Spleen (tissue), 11 donors: ENCODE results near the gene PCNX1. TPM values are rescaled to one million over a fixed set of nuclear protein-coding genes. Genes with fewer than 3 reads are reported as not detected.
"Not testable (repeated sequence)": the region's sequence is repeated elsewhere in the genome, so short reads cannot be mapped to it uniquely, and the experiment has no call there.

Source experiments
- DNase-seq: peaks from one replicate; pipeline ENCODE4 v3.0.0-alpha.2; 2020
- H3K27ac ChIP-seq, 8 donors: fragments of 200-600 bp; sonication (generic) in 7 of 8; 1 replicate in 4 of 8; 2 replicates in 4 of 8; pipeline versions ENCODE4 v1.5.0 to v1.8.0; 2016 to 2021; ENCODE audit warnings: inconsistent platforms in 4 of 8, mild to moderate bottlenecking in 4 of 8, moderate library complexity in 1 of 8
- H3K27me3 ChIP-seq, 7 donors: fragments of 200-600 bp; sonication (generic) in 6 of 7; replicated peaks in 1 of 7; 1 replicate in 4 of 7; 2 replicates in 3 of 7; pipeline versions ENCODE4 v1.5.0 to v1.8.0; 2016 to 2021; ENCODE audit warnings: inconsistent platforms in 3 of 7, mild to moderate bottlenecking in 1 of 7
- H3K36me3 ChIP-seq, 6 donors: fragments of 200-600 bp; sonication (generic) in 5 of 6; 1 replicate in 4 of 6; 2 replicates in 2 of 6; pipeline versions ENCODE4 v1.5.0 to v1.8.0; 2016 to 2021; ENCODE audit warnings: inconsistent platforms in 2 of 6
- H3K4me1 ChIP-seq, 6 donors: fragments of 200-600 bp; sonication (generic) in 5 of 6; 1 replicate in 3 of 6; 2 replicates in 3 of 6; pipeline versions ENCODE4 v1.5.0 to v1.8.0; 2016 to 2021; ENCODE audit warnings: inconsistent platforms in 3 of 6
- H3K4me3 ChIP-seq, 8 donors: fragments of 200-600 bp; sonication (generic) in 7 of 8; 1 replicate in 4 of 8; 2 replicates in 4 of 8; pipeline versions ENCODE4 v1.5.0 to v1.8.0; 2016 to 2021; ENCODE audit warnings: inconsistent platforms in 4 of 8, mild to moderate bottlenecking in 4 of 8, moderate library complexity in 2 of 8
- H3K9me3 ChIP-seq, 8 donors: fragments of 200-600 bp; sonication (generic) in 7 of 8; 1 replicate in 4 of 8; 2 replicates in 4 of 8; pipeline versions ENCODE4 v1.5.0 to v1.8.0; 2016 to 2021; ENCODE audit warnings: inconsistent platforms in 4 of 8
- POLR2A ChIP-seq, 3 donors: fragments of 450-650 bp; IDR thresholded peaks; one replicate each; pipeline ENCODE4 v1.5.1; 2017; ENCODE audit warnings: antibody characterized with exemption in 3 of 3, mild to moderate bottlenecking in 1 of 3
- POLR2AphosphoS5 ChIP-seq, 3 donors: sonication (generic); formaldehyde crosslinking; IDR thresholded peaks; one replicate each; pipeline ENCODE4 v1.5.1; 2017; ENCODE audit warnings: antibody characterized with exemption in 3 of 3
- WGBS, 5 donors: extraction: QIAGEN DNeasy Blood & Tissue Kit in 3 of 5; methylation state at CpG; one replicate each; pipeline versions ENCODE4 v1.1.5 to v1.1.7; 2013 to 2018; 5-methylcytosine and 5-hydroxymethylcytosine counted together
- intact Hi-C: fragments of 100-400 bp; cut with DNase I; formaldehyde crosslinking; loops from one replicate; pipeline ENCODE4 v1.15.0; 2023; ENCODE audit warnings: low total_unique reads
- polyA plus RNA-seq, 3 donors: library from polyadenylated mRNA; stranded (reverse); fragments of 200-250 nt; gene quantifications; one replicate each; pipeline ENCODE4 v1.2.1, GENCODE V29; 2013
- total RNA-seq, 7 donors: library from RNA; depleted of rRNA in 3 of 7; stranded (reverse); fragments of >200 nt in 3 of 7; fragmentation: NEBNext Ultra II Directional in 4 of 7; extraction: Animal tissue kit (Norgen Biotek cat#: 25700) in 4 of 7; gene quantifications; one replicate each; pipeline versions ENCODE4 v1.1.0 to v1.2.1, GENCODE V29; 2016 to 2021
- TF ChIP-seq, protein P1 (sequence below), 11 experiments: fragments of 200-600 bp in 7 of 11; fragments of 450-650 bp in 4 of 11; sonication (generic) in 4 of 11; IDR thresholded peaks in 8 of 11; conservative IDR thresholded peaks in 3 of 11; 1 replicate in 7 of 11; 2 replicates in 4 of 11; pipeline versions ENCODE4 v1.4.0 to v1.8.0; 2016 to 2021; ENCODE audit warnings: antibody characterized with exemption in 11 of 11, inconsistent platforms in 4 of 11, mild to moderate bottlenecking in 1 of 11
- donor health status: healthy with polysubstance abuse.
- donor health status: DM: no; HTN: no; CAD: no; lungs with moderate emphysema.
- donor health status: DM: no; HTN: no; CAD: no.
- donor health status: Bipolar disorder and iron deficiency.
- donor health status: healthy.
- donor health status: DM: no; HTN: no; CAD: no.
- donor health status: DM: yes; HTN: yes; CAD: no.

Gene PCNX1
- total and polyA plus RNA-seq, 10 donors: 4.0 to 149 (median 100) TPM

DNA sequence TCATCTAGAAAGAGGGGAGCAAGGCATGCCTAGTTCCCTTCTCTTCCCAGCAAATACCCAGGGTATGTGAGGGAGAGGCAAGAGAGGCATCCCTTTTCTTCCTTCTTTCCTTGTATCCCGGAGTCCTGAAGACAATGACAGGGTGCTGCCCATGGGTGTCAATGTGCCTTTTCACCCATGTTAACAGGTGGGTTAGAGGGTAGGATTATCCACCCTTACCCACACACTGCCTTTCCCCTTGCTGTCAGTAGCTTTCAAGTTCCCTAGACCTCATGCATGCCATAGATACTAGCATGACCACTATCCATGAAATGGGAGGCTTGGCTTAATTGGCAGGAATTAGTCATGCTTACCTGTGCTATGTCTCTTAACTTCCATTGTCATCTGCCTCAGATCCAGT is 36.3 kb upstream of the PCNX1 start:
- TF ChIP-seq POLR2A (IDR thresholded peaks at IDR 0.05): no peak
- TF ChIP-seq, protein P1, sequence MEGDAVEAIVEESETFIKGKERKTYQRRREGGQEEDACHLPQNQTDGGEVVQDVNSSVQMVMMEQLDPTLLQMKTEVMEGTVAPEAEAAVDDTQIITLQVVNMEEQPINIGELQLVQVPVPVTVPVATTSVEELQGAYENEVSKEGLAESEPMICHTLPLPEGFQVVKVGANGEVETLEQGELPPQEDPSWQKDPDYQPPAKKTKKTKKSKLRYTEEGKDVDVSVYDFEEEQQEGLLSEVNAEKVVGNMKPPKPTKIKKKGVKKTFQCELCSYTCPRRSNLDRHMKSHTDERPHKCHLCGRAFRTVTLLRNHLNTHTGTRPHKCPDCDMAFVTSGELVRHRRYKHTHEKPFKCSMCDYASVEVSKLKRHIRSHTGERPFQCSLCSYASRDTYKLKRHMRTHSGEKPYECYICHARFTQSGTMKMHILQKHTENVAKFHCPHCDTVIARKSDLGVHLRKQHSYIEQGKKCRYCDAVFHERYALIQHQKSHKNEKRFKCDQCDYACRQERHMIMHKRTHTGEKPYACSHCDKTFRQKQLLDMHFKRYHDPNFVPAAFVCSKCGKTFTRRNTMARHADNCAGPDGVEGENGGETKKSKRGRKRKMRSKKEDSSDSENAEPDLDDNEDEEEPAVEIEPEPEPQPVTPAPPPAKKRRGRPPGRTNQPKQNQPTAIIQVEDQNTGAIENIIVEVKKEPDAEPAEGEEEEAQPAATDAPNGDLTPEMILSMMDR (IDR thresholded peaks at IDR 0.05 in 8 of 11, conservative IDR thresholded peaks at IDR 0.05 in 3 of 11): no peak
- TF ChIP-seq POLR2AphosphoS5 (IDR thresholded peaks at IDR 0.05): no peak
- intact Hi-C loops: no loop called here
- Histone ChIP-seq H3K4me1 (peaks cover 0 to 13% (median 0%) of the 10 kb centered on the region in 6 donors), H3K27me3 (no peaks in the 10 kb centered on the region), H3K27ac (no peak overlapping the region), H3K36me3 (peaks cover 0 to 6% (median 0%) of the 10 kb centered on the region in 6 donors), H3K4me3 (no peak overlapping the region), H3K9me3 (peaks cover 0 to 45% (median 36%) of the 10 kb centered on the region in 8 donors)
- WGBS, 5 donors: 82 to 100% (median 100%) methylated on average over 1 of the region's 1 CpG
- DNase-seq: no peak

DNA sequence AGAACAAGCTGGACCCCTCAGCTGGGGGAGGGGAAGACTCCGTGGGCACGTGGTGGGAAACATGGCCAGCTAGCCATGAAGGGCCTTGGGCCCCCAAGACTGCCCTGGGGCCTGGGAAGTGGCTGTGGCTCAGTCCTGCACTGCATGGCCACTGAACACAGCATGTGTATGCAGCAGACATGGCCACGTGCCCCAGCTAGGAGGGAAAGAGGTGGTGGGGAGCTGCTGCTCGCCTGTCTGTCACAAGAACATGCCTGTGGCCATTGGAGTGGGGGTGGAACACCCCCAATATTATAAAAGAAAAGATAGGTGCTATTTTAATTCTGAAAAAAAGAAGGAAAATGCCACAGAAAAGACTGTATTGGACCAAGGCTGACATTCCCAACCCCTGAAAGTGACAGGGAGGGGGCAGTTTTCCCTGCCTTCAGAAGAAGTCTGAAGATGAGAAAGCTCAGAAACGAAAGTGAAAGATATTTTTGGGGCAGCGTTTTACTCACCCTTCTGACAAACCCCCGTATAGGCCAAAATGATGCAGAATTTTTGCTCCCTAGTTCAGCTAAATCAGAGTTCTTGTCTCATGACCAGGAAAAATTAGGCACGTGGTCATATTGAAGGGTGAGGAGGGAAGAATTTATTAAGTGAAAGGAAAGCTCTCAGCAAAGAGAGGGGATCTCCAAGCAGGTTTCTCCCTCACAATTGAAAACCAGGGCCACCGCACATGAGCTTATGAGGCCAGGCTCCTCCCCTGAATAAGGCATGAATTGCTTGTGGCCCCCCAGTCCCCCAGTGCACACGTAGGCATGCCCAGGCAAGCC is 35.2 kb upstream of the PCNX1 start:
- Histone ChIP-seq H3K9me3 (peaks cover 0 to 36% (median 27%) of the 10 kb centered on the region in 8 donors), H3K27ac (peak overlapping the region in 5 of 8 donors; percentile 40 to 72 (median 62)), H3K36me3 (peaks cover 0 to 6% (median 0%) of the 10 kb centered on the region in 6 donors), H3K4me1 (peaks cover 0 to 13% (median 0%) of the 10 kb centered on the region in 6 donors), H3K4me3 (peak overlapping the region in 2 of 8 donors; percentile 4 to 49), H3K27me3 (no peaks in the 10 kb centered on the region)
- intact Hi-C loops: no loop called here
- TF ChIP-seq POLR2AphosphoS5 (IDR thresholded peaks at IDR 0.05): no peak
- TF ChIP-seq, protein P1 (IDR thresholded peaks at IDR 0.05 in 8 of 11, conservative IDR thresholded peaks at IDR 0.05 in 3 of 11): no peak
- no peak for TF ChIP-seq POLR2A (IDR thresholded peaks at IDR 0.05)
- DNase-seq: no peak
- 67 to 80% (median 72%) methylated on average over 10 of the region's 10 CpGs for whole genome bisulfite sequencing, 5 donors

DNA sequence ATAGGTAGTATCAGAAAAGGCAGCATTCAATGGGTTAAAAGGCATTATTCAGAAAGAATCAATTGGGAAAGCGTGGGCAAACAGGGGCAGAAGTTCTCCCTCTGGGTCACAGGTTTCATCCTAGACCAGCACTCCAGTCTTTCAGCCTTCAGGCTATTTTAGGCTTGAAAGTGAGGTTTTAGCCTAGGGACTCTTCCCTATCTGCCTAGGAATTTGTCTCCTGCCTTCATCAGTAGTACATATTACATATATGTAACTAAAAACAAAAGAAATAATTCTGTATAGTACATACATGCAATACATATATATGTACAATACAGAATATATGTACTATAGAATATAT is 34.6 kb upstream of the PCNX1 start:
- Histone ChIP-seq H3K4me3 (peak overlapping the region in 1 of 8 donors; percentile 49), H3K27ac (peak overlapping the region in 4 of 8 donors; percentile 61 to 72 (median 66)), H3K27me3 (no peaks in the 10 kb centered on the region), H3K36me3 (peaks cover 0 to 6% (median 0%) of the 10 kb centered on the region in 6 donors), H3K9me3 (peaks cover 0 to 31% (median 24%) of the 10 kb centered on the region in 8 donors), H3K4me1 (peaks cover 0 to 13% (median 0%) of the 10 kb centered on the region in 6 donors)
- intact Hi-C loops: no loop called here
- WGBS, 5 donors: 30 to 93% (median 84%) methylated on average over 1 of the region's 1 CpG
- no peak for DNase-seq
- no peak for TF ChIP-seq POLR2AphosphoS5 (IDR thresholded peaks at IDR 0.05)
- TF ChIP-seq, protein P1 (IDR thresholded peaks at IDR 0.05 in 8 of 11, conservative IDR thresholded peaks at IDR 0.05 in 3 of 11): no peak
- TF ChIP-seq POLR2A (IDR thresholded peaks at IDR 0.05): no peak

DNA sequence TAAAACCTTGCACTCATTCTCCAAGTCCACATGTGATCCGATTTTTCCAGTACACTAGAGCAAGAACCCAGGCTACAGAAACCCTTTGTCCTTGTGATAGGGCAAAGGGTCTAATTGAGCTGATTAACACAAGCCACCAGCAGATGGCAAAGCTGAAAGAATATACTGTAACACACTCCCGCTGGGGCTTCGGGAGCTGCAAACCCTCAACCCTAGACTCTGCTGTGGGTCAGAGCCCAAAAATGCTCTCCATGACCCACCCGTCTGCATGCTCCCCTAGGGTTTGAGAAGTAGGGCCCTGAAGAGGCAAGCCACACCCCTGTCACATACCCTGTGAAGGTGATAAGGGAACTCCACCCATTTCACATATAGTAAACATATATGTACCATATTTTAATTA is 33.6 kb upstream of the PCNX1 start:
- H3K9me3 ChIP-seq: peaks cover 0 to 29% (median 21%) of the 10 kb centered on the region in 8 donors
- no peak overlapping the region for H3K4me3 ChIP-seq
- 51 to 88% (median 59%) methylated on average over 4 of the region's 4 CpGs for WGBS, 5 donors
- intact Hi-C loops: no loop called here
- peaks cover 0 to 6% (median 0%) of the 10 kb centered on the region in 6 donors for H3K36me3 ChIP-seq
- H3K27me3 ChIP-seq: no peaks in the 10 kb centered on the region
- no peak for TF ChIP-seq POLR2AphosphoS5 (IDR thresholded peaks at IDR 0.05)
- TF ChIP-seq, protein P1 (IDR thresholded peaks at IDR 0.05 in 8 of 11, conservative IDR thresholded peaks at IDR 0.05 in 3 of 11): peak in 5 of 11 experiments; percentile 11 to 28 (median 21)
- peaks cover 0 to 13% (median 0%) of the 10 kb centered on the region in 6 donors for H3K4me1 ChIP-seq
- DNase-seq: no peak
- H3K27ac ChIP-seq: no peak overlapping the region

DNA sequence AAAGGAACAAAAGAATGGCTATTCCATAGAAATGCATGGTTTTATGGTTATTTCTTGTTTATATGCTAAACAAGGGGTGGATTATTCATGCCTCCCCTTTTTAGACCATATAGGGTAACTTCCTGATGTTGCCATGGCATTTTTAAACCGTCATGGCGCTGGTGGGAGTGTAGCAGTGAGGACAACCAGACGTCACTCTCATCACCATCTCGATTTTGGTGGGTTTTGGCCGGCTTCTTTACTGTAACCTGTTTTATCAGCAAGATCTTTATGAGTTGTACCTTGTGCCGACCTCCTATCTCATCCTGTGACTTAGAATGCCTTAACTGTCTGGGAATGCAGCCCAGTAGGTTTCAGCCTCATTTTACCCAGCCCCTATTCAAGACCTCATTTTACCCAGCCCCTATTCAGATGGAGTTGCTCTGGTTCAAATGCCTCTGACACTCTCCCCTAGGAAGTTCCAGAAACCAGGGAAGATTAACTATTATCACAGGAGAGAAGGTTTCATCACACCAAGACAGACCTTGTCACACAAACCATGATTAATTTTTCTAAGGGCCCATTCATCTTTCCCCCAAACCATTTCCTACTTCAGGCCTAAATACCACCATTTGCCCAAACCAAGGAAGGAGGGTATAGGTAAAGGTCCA is 31.3 kb upstream of the PCNX1 start:
- H3K36me3 ChIP-seq, DNase-seq, H3K27ac ChIP-seq, H3K27me3 ChIP-seq, intact Hi-C loops, H3K4me3 ChIP-seq: not testable (repeated sequence)
- Histone ChIP-seq H3K4me1 (peaks cover 0 to 16% (median 0%) of the 10 kb centered on the region in 6 donors), H3K9me3 (peaks cover 0 to 16% (median 11%) of the 10 kb centered on the region in 8 donors)
- WGBS, 5 donors: 79 to 94% (median 85%) methylated on average over 6 of the region's 6 CpGs
